K562 (cell line): ENCODE measurements around the gene SRRT. TPM values are rescaled to one million over a fixed set of nuclear protein-coding genes. Genes with fewer than 3 reads are reported as not detected.

ENCODE experiments used
- CBFA2T3 ChIP-seq: fragments of 450-650 bp; IDR thresholded peaks from 2 replicates; pipeline ENCODE4 v1.6.1; 2017
- CHAMP1 ChIP-seq: fragments of 450-650 bp; IDR thresholded peaks from 2 replicates; pipeline ENCODE4 v1.6.1; 2016; ENCODE audit warnings: mild to moderate bottlenecking
- CTCF ChIP-seq, 3 experiments: IDR thresholded peaks in 2 of 3; conservative IDR thresholded peaks in 1 of 3; 2 replicates each; pipeline ENCODE4 v1.5.1; 2011 to 2012; ENCODE audit warnings: low read length in 3 of 3, mild to moderate bottlenecking in 3 of 3, control low read depth in 2 of 3, improper control_type of control experiment in 1 of 3, inconsistent platforms in 1 of 3, low read depth in 1 of 3, mixed read lengths in 1 of 3, moderate library complexity in 1 of 3; ENCODE audit not compliant: insufficient read depth in 2 of 3
- DMBX1 ChIP-seq: fragments of 250-450 bp; sonication (Bioruptor Pico); IDR thresholded peaks from 2 replicates; pipeline ENCODE4 v1.8.0; 2022; ENCODE audit warnings: inconsistent platforms, mild to moderate bottlenecking, moderate library complexity, borderline replicate concordance
- ELK1 ChIP-seq: sonication (generic); formaldehyde crosslinking; IDR thresholded peaks from 2 replicates; pipeline ENCODE4 v1.8.1; 2022; ENCODE audit warnings: missing genetic modification reagents
- FOSL1 ChIP-seq: fragments of 200-800 bp; sonication (Bioruptor generic); conservative IDR thresholded peaks from 2 replicates; pipeline ENCODE4 v1.6.1; 2016; ENCODE audit warnings: missing genetic modification characterization, missing compliant biosample characterization
- FOXO4 ChIP-seq: fragments of 450-650 bp; formaldehyde crosslinking; IDR thresholded peaks from 2 replicates; pipeline ENCODE4 v1.4.0; 2020; ENCODE audit warnings: mild to moderate bottlenecking, moderate library complexity
- HNRNPH1 ChIP-seq: fragments of 200-400 bp; formaldehyde crosslinking; optimal IDR thresholded peaks from 2 replicates; pipeline ENCODE3; 2017; ENCODE audit warnings: low read depth, mild to moderate bottlenecking, low read length, moderate library complexity
- HNRNPL ChIP-seq: fragments of 200-400 bp; formaldehyde crosslinking; IDR thresholded peaks from 2 replicates; pipeline ENCODE4 v1.6.1; 2017; ENCODE audit warnings: low read depth, mild to moderate bottlenecking, low read length
- HNRNPUL1 ChIP-seq: fragments of 200-400 bp; formaldehyde crosslinking; IDR thresholded peaks from 2 replicates; pipeline ENCODE4 v1.6.1; 2017; ENCODE audit warnings: low read length
- NFE2L1 ChIP-seq: fragments of 450-650 bp; IDR thresholded peaks from 2 replicates; pipeline ENCODE4 v1.6.1; 2016; ENCODE audit warnings: missing genetic modification characterization, low read depth, mild to moderate bottlenecking, missing compliant biosample characterization, moderate library complexity, borderline replicate concordance
- NKRF ChIP-seq: fragments of 450-650 bp; IDR thresholded peaks from 2 replicates; pipeline ENCODE4 v1.6.1; 2016; ENCODE audit warnings: borderline replicate concordance
- RBFOX2 ChIP-seq: fragments of 200-400 bp; formaldehyde crosslinking; IDR thresholded peaks from 2 replicates; pipeline ENCODE4 v1.6.1; 2017; ENCODE audit warnings: low read depth, mild to moderate bottlenecking, low read length, moderate library complexity
- SNRNP70 ChIP-seq: fragments of 200-400 bp; formaldehyde crosslinking; optimal IDR thresholded peaks from 2 replicates; pipeline ENCODE3; 2017; ENCODE audit warnings: low read depth, low read length
- SREBF1 ChIP-seq: fragments of 150-350 bp; IDR thresholded peaks from 2 replicates; pipeline ENCODE4 v1.6.1; 2014; ENCODE audit warnings: antibody characterized with exemption, low read depth, low read length, borderline replicate concordance
- ZEB2 ChIP-seq: fragments of 450-650 bp; IDR thresholded peaks from 2 replicates; pipeline ENCODE4 v1.6.1; 2016
- ZNF134 ChIP-seq: fragments of 250-450 bp; sonication (Bioruptor Pico); conservative IDR thresholded peaks from 2 replicates; pipeline ENCODE4 v1.4.0; 2020
- ZNF184 ChIP-seq: sonication (generic); formaldehyde crosslinking; IDR thresholded peaks from 2 replicates; pipeline ENCODE4 v1.5.0; 2020; ENCODE audit warnings: missing genetic modification reagents
- ZNF232 ChIP-seq: sonication (generic); formaldehyde crosslinking; IDR thresholded peaks from 2 replicates; pipeline ENCODE4 v1.8.0; 2022; ENCODE audit warnings: mild to moderate bottlenecking, missing genetic modification reagents
- polyA plus RNA-seq, 8 experiments: library from polyadenylated mRNA; depleted of rRNA in 4 of 8; stranded (reverse) in 5 of 8; unstranded in 3 of 8; fragments of >200 nt; fragmentation: Nextera tagmentation in 2 of 8; fragmentation: Illumina TruSeq in 1 of 8; extraction: Ambion mirVana in 2 of 8; extraction: Trizol in 1 of 8; gene quantifications; 2 replicates each; pipeline versions ENCODE4 v1.2.1 to v1.2.3, GENCODE V29; 2011 to 2014; ENCODE audit warnings: inconsistent platforms in 1 of 8, missing spikeins in 1 of 8
- total RNA-seq, 7 experiments: library from RNA; depleted of rRNA in 6 of 7; stranded (reverse); fragments of >200 nt in 6 of 7; fragmentation: Illumina TruSeq in 2 of 7; extraction: Trizol in 2 of 7; gene quantifications; 2 replicates each; pipeline versions ENCODE4 v1.2.1 to v1.2.3, GENCODE V29; 2011 to 2021; ENCODE audit warnings: low replicate concordance in 1 of 7

SRRT gene
- total and polyA plus RNA-seq, 9 of the 15 experiments (the other 6 are each of a cell fraction or from before 2014, with no cell fraction given), result 10.3 to 263 (median 84.4) TPM

GRCh38 chr7:100888988-100889750 is 14.3 kb downstream of the SRRT start, which contains the start of gene UFSP1 (continued):
- TF ChIP-seq FOSL1 (tag), result no peak
- no peak for TF ChIP-seq CHAMP1
- TF ChIP-seq SREBF1, result no peak
- no peak for TF ChIP-seq HNRNPL
- peak; percentile 93 for TF ChIP-seq ZNF232 (CRISPR knock-in tag)
- no peak for TF ChIP-seq CBFA2T3
- TF ChIP-seq SNRNP70, result no peak
- TF ChIP-seq RBFOX2, result peak; percentile 84
- TF ChIP-seq ZNF134, result no peak
- TF ChIP-seq NKRF, result peak; percentile 96
- TF ChIP-seq NFE2L1 (tag), result no peak
- peak; percentile 77; the same call in 1 of the 2 replicates for TF ChIP-seq DMBX1
- no peak for TF ChIP-seq FOXO4 (CRISPR knock-in tag)
- no peak for TF ChIP-seq ELK1 (CRISPR knock-in tag)
- TF ChIP-seq ZNF184, result no peak
- no peak for TF ChIP-seq ZEB2
- 0 out of 6 replicates have a peak, but pooled peaks of 1 of the 3 experiments have one; percentile 2 for TF ChIP-seq CTCF (IDR thresholded peaks at IDR 0.05 in 2 of 3, conservative IDR thresholded peaks at IDR 0.05 in 1 of 3; ENCODE audit: insufficient read depth in 2 of 3, low read depth in 1 of 3, low read length in 3 of 3)
- TF ChIP-seq HNRNPH1, result no peak
- no peak for TF ChIP-seq HNRNPUL1
